ENCODE measurements around the gene HIF1AN. TPM values are rescaled to one million over a fixed set of nuclear protein-coding genes. Genes with fewer than 3 reads are reported as not detected.
A peak's percentile ranks its signal among the peaks of the same experiment; 100 is the strongest.

HIF1AN gene
- total RNA-seq, 1 experiment from 2014 or later: 58.7 TPM

- Histone ChIP-seq H3K4me1 (ENCODE audit: insufficient read depth, low read length) (peaks cover 3% of the 10 kb centered on the region; the same call in 1 of the 2 replicates), H4K20me1 (ENCODE audit: control insufficient read depth, insufficient read depth, insufficient read length) (no peaks in the 10 kb centered on the region), H2BK20ac (ENCODE audit: low read depth, low read length, poor library complexity, severe bottlenecking) (no peak overlapping the region), H3K27me3 (ENCODE audit: insufficient read depth, low read length) (no peaks in the 10 kb centered on the region), H3K14ac (ENCODE audit: insufficient read depth, low read length) (no peak overlapping the region), H2BK12ac (ENCODE audit: insufficient read length, low read depth, low read length) (no peak overlapping the region), H2BK15ac (ENCODE audit: low read depth, low read length) (no peak overlapping the region), H2BK5ac (ENCODE audit: insufficient read length, low read length) (no peak overlapping the region), H2AFZ (ENCODE audit: low read length) (peak overlapping the region; percentile 88), H3K27ac (ENCODE audit: insufficient read length, low read depth, low read length) (no peak overlapping the region), H3K79me1 (ENCODE audit: insufficient read depth, low read depth, low read length, poor library complexity, severe bottlenecking) (peaks cover 10% of the 10 kb centered on the region), H3K79me2 (ENCODE audit: insufficient read depth, low read length) (peaks cover 12% of the 10 kb centered on the region; the same call in 1 of the 2 replicates), H3K23ac (ENCODE audit: insufficient read length, low read depth, low read length) (no peak overlapping the region), H3K4me2 (ENCODE audit: insufficient read depth, insufficient read length, low read length) (peak overlapping the region; percentile 2), H4K5ac (ENCODE audit: insufficient read length, low read depth, low read length) (no peak overlapping the region), H3K9me3 (ENCODE audit: control insufficient read depth, low read depth, low read length) (no peaks in the 10 kb centered on the region), H4K91ac (ENCODE audit: insufficient read length, low read depth, low read length) (no peak overlapping the region), H3K4ac (ENCODE audit: low read depth, low read length) (no peak overlapping the region), H3K23me2 (ENCODE audit: insufficient read length, low read depth, low read length, poor library complexity, severe bottlenecking) (peaks cover 5% of the 10 kb centered on the region), H2AK5ac (ENCODE audit: insufficient read length, low read length) (no peak overlapping the region), H4K8ac (replicated peaks; ENCODE audit: insufficient read length, low read depth, low read length) (no peak overlapping the region), H3K9ac (ENCODE audit: extremely low read depth, insufficient read length, low read length) (peak overlapping the region; percentile 27), H3K18ac (ENCODE audit: insufficient read length, low read depth, low read length) (no peak overlapping the region), H3T11ph (ENCODE audit: low read length) (no peak overlapping the region), H2BK120ac (ENCODE audit: low read depth, low read length, poor library complexity, severe bottlenecking) (no peak overlapping the region), H3K56ac (ENCODE audit: insufficient read length, low read depth, low read length) (no peak overlapping the region)
- no CpG with 5 or more reads among the region's 4 CpGs for WGBS (ENCODE audit: extremely low coverage, insufficient read length, low lambda C conversion rate)
- Mint-ChIP-seq H3K4me3 (no peak overlapping the region), H3K36me3 (ENCODE audit: insufficient read depth in 1 of 3, low read depth in 3 of 3) (peaks cover 11 to 35% (median 27%) of the 10 kb centered on the region in 3 experiments), H3K9me3 (no peaks in the 10 kb centered on the region), H3K27me3 (ENCODE audit: low read depth) (no peaks in the 10 kb centered on the region), H3K27ac (no peak overlapping the region), H3K4me1 (peaks cover 1 to 8% of the 10 kb centered on the region in 2 experiments)
- DNase-seq: no peak
- no peak for TF ChIP-seq CTCF (conservative IDR thresholded peaks at IDR 0.05)
These were observed 417 bp upstream of the HIF1AN start for GRCh38 chr10:100535338-100535714.

Data from H9 (cell line).